ENCODE results near the gene CNTNAP1.
A peak's percentile ranks its signal among the peaks of the same experiment; 100 is the strongest.

CNTNAP1 gene

DNA sequence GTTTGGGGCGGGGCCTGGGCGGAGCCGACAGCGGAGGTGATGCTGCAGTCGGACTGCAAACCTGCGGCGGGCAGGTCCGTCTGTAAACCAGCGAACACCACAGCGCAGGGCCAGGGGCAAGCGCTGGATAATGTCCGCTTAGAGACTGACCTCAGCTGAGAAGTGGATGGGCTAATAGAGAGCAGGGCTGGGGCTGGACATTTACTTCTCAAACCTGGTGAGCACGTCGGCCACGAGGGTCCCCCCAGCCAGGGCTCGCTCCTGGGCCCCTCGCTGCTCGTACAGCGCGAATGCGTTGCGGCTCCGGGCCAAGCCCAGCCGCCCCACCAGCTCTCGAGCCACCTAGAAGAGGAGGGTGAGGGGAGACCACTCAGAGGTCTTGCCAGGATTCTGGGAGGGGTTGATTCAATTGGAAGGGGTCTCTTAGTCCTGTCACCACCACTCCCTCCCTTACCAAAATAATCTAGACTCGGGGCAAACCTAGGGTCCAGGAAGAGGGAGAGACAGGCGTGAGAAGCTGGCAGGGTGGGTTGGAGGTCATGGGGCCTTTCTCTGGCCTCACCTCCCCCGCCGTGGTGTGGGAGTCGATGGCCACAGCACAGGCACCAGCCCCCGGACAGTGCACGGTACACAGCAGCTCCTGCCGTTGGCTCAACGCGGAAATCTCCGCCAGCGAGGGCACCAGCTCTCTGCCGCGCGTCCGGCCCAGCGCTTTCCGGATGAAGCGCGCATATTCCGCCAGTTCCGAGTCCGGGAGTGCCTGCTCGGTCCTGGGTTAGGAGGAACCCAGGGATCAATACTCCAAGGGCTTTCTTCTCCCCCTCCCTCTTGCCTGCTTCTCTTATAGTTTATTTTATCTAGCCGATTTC, 11.3 kb upstream of the CNTNAP1 start:
- no peak for DNase-seq (ENCODE audit: low spot score)
- FAIRE-seq: no peak

DNA sequence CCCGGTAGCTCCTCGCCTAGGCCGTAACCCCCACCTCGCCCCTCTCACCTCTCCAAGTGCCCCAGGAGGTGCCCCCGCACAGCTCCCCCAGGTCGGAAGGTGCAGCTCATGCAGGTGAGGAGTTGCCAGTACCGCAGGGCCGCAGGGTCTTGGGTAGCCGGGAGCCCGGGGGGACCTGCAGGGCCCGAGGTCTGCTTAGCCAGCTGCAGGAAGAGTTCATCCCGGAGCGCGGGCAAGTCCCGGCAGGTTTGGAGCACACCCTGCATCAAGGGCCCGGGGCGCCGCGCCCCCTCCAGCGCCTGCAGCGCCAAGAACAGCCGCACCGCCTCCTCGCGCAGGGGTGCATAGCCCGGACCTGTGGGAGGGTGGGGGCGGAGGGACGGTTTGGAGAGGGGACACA, 10.3 kb upstream of the CNTNAP1 start:
- FAIRE-seq (no peak), DNase-seq (ENCODE audit: low spot score) (no peak)

DNA sequence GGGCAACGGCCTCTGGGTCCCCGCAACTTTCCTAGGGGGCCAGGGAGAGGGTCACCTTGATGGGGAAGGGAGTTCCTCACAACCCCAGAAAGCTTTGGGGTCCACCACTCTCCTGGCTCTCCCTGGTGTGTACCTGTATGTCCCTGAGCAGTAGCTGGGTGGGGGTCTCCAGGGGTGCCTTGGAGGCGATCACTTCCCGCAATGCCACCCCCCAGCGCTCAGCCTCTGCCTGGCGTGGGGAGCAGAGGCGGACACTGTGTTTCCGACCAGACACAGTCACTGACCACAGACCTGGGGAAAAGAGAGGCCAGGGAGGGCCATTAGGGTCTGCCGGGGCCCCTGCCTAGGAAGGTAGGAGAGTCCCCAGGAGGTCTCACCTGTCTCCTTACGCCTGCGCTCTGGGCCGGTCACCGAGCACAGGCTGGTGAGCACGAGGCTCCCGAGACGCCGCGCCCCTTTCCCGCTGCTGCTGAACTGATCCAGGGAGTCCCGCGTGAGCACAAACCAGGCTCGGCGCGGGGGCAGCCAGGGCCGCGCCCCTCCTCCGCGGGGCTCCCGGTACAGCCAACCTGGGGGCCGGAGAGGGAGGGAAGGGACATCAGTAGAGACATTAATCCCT, 9.0 kb upstream of the CNTNAP1 start:
- FAIRE-seq (no peak), DNase-seq (ENCODE audit: low spot score) (no peak)

DNA sequence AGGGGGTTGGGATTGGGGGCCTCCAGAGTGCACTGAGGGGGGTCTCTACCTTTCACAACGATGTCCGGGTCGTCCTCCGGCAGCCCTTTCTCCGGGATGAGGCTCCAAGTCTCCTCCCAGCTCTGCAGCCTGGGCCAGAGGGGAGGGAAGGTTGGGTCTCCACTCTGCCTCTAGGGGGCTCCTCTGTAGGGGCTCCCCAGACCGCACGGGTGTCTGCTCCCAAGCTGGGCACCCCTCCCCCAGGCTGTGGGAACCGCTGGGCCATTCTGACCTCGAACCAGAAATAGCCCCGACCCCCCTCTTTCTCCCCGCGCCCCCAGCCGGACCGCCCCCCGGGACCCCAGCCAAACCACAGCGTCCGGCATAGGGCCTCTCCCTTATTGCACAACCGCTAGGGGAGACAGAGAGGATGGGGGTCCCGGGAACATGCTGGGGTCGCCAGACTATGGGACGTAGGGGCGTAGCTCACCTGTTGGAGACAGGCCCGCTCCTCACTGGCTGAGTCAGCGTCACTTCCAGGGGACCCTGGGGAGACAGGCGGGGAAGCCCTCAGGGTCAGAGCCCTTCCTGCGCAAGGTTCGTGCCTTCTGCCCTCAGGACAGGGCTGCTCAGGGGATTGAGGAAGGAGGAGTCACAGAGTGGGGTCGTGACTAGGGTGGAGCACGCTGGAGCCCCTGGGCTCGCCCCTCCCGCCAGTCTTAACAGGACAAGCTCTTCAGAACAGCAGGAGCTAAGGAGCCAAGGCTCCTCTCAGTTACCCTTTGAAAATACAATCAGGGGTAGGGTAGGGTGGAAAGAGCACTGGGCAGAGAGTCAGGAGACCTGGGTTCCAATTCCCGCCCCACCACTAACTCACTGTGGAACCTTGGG, 8.2 kb upstream of the CNTNAP1 start:
- FAIRE-seq (peak; percentile 56), DNase-seq (ENCODE audit: low spot score) (peak; percentile 78)

DNA sequence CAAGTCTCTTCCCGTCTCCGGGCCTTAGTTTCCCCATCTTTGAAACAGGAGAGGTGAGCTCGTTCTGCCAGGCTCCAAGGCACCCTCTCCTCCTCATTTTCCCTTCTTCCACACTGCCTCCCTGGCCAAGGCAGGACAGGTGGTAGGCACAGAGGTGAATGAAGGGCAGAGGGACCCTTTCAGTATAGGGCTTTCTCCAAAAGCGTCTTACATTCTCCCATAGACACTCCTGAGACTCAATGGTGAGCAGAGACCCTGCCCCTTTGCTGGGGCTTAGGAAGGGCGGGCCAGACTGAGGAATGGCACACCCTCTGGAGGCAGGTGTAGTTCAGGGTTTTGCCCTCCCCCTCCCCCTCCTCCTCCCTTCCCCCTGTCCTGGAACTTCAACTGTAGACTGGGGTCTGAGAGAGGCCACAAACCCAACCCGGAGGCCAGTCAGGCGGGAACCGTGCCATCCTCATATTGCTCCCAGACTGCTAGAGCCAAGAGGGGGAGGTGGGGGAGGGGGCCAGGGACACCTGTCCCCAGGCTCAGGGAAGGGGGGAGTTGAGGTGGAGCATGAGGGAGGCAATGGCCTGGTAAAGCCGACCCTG, 7.5 kb upstream of the CNTNAP1 start:
- peak; percentile 25 for DNase-seq (ENCODE audit: low spot score)
- peak; percentile 67 for FAIRE-seq

DNA sequence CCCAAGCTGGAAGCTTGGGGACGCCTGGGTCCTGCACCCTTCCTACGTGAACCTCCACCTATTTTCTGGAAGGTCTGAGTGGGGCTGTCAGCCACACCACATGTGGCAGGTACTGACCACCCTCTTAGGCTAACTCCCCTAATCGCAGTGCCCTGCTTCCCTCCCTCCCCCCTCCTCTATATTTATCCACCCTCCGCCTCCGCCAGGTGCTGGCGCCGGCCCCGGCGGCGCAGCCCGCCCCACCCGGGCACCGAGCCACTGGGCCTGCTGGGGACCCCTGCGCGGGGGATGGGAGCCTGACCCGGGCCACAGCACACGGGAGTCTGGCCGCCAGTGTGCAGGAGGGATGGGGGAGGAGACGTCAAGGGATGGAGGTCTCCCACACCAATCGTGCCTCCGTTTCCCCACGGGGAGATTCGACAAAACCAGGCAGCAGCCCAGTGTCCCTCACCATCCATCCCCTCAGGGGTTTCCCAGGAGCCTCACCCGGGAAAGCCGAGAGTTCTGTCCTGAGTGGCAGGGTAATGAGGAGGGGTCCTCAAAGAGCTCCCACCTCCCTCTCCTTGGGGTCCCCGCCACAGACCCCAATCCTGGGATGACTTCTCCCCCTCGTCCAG, 6.9 kb upstream of the CNTNAP1 start:
- no peak for FAIRE-seq

DNA sequence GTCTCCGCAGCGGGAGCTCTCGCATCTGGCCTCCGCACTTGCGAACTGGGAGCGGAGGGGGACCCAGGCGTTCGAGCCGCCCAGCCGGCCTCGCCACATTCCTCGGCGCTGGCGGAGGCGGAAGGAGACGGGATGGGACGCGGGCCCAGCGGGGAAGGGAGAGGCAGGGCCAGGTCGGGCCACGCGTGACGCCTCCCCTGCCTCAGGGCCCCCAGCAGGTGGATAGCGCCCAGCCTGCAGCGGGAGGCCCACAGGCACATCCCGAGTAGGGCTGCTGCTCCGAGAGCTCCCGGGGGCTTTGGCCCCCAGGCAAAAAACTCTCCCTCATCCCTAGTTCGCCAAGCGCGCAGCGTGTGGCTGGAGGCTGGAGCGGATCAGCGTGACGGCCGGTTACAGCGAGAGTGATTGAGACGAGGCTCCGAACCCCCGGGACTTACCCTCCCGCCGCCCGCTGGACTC, 6.3 kb upstream of the CNTNAP1 start:
- DNase-seq (ENCODE audit: low spot score) (peak; percentile 50), FAIRE-seq (no peak)

More for the DNA sequence above, 6.9 kb upstream of the CNTNAP1 start:
- peak; percentile 31 for DNase-seq (ENCODE audit: low spot score)

DNA sequence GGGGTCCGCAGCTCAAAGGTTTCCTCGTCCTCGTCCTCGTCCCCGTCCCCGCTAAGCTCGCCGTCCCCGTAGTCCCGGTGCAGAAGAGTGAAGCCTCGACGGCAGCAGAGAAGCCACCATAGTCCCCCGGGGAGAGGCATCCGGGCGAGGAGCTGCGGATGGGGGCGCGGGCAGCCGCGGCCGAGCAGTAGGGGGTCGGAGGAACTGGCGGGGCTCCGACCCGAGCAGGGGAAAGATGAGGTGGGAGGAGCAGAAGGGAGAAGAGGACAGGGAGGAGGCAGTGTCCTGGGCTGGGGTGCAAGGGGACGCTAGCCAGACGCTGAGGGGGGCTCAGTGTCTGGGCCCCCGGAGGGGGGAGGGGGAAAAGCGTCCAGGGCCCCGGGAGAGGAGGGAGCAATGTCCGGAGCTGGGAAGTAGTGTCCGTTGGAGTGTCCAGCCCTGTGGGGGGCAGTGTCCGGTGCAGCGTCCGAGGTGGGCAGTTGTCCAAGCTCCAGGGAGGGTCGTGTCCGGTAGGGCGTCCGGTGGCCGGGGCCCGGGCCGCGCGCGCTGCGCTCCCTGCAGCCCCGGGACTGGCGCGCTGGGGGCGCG, 5.8 kb upstream of the CNTNAP1 start, which contains the start of gene PLEKHH3:
PLEKHH3 (minus strand) TSS at position 571 of the 588 bp plus-strand sequence; CDS start at position 140, 431 bp downstream.
- FAIRE-seq: no peak
- no peak for DNase-seq (ENCODE audit: low spot score)

DNA sequence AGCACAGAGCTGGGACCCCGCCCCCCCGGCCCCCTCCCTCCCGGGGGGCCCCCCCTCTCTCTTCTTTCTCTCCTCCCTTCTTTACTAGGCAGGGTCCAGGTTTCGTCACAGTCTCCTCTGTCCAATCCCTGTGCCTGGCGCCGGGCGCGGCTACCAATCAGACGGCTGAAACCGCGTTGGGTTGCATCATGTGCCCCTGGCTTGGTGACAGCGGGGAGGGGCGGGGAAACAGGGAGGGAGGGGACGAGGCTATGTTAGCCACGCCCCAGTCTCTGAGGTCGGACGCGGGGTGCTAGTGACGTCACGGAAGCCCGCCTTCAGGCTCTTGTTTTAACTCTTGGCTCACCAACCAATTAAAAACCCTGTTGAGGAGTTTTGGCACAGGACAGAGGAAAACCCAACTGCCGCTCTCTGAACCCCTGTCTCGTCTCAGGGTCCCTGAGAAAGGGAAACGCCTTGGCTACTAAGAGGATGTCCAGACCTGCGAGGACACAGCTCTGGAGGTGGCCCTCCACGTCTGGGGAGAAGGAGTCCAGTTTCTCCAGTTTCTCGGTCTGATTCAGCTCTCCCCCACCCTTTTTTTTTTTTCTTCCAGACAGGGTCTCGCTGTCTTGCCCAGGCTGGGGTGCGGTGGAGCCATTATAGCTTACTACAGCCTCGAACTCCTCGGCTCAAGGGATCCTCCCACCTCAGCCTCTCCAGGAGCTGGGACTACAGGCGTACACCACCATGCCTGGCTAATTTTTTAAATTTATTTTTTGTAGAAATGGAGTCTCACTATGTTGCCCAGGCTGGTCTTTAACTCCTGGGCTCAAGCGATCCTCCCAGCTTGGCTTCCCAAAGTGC, 5.1 kb upstream of the CNTNAP1 start:
- FAIRE-seq (peak; percentile 93), DNase-seq (ENCODE audit: low spot score) (peak; percentile 99)

DNA sequence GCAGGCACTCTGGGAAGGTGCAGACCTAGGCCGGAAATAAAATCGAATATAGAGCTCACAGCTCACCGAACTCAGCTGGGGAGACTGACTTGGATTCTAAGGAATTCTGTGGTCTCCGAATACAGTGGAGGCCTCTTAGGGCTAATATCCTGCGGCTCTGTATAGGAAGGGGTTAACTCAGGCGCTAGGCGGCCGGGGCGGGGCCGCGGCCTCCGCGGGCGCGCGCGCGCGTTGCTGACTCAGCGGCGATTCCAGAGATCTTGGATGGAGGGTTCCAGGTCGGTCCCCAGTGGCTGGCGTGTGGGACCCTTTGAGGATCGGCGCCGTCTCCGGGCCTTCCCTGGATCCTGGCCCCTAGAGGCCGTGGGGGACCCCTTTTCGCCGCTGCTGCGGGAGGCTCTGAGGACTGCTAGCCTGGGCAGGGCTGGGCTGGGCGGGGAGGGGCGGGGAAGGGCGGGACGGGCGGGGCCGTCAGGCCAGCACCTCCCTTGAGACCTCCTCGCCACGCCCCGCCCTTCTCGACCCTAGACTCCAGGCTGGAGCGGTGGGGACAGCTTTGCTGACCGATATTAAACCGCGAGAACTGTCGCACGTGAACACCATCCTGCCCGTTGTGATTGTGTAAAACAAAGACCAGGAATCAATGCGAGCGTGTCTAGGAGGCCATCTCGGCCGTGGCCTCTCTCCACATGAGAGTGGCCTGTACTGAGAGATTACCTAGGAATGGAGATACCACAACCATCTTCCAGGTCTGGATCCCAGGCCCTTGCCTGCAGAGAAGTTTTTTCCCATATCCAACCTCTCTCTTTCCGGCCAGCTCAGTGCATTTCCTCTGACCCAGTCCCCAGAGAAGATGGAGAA, 4.2 kb upstream of the CNTNAP1 start:
- no peak for FAIRE-seq

DNA sequence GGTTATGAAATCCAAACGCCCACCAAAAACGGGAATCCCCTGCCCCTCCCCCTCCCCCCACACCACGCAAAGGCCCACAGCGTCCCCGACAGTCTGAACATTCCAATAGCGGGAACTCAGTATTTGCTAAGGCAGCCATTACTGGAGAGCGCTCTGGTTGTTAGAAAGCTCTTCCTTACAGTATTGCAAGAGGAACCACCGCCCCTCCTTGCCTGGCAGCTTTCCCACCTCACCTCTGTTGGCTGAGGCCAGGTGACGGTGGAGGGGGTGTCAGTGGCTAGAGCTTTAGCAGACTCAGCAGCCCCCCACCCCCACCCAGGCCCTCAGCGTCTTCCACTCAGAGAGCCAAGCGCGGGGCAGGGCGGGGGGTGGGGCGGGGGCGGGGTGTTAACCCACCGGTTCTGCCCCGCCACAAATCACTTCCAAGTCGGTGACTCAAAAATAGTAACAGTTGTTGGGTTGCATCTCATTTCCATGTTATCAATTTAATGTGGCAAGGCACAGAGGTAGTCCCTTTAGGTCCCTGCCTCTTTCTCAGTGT, 3.3 kb upstream of the CNTNAP1 start:
- peak; percentile 28 for DNase-seq (ENCODE audit: low spot score)
- no peak for FAIRE-seq

More for the DNA sequence above, 4.2 kb upstream of the CNTNAP1 start:
- peak; percentile 90 for DNase-seq (ENCODE audit: low spot score)

DNA sequence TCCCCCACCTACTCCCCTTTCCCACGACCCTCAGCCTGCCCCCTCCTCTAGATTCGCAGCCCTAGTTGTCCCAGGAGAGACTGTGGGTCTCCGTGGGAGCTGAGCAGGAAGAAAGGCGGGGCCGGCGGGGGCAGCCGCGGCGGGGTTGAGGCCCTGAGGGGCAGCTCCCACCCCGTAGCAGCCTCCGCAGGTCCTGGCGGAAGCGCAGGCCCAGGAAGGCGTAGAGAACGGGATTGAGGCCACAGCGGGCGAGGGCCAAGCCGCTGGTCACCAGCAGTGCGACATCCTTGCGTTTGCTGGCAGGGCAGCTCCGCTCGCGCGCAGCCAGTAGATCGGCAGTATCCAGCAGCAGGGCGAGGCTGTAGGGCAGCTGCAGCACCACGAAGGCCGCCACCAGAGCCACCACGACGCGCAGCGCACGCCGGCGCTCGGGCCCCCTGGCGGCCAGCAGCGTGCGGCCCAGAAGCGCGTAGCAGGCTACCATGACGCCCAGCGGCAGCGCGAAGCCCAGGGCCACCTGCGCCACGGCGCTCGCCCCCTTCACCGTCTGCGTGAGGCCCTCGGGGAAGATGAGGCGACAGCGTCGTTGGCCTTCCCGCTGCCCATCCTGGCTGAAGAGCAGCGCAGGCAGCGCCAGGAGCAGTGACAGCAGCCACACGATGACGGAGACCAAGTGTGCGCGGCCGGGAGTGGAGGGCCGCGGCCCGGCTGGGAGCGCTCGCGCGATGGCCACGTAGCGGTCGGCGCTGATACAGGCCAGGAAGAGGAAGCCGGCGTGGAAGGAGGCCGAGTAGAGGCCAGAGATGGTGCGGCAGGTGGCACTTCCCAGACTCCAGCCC, 2.6 kb upstream of the CNTNAP1 start:
- peak; percentile 69 for FAIRE-seq
- no peak for DNase-seq (ENCODE audit: low spot score)

DNA sequence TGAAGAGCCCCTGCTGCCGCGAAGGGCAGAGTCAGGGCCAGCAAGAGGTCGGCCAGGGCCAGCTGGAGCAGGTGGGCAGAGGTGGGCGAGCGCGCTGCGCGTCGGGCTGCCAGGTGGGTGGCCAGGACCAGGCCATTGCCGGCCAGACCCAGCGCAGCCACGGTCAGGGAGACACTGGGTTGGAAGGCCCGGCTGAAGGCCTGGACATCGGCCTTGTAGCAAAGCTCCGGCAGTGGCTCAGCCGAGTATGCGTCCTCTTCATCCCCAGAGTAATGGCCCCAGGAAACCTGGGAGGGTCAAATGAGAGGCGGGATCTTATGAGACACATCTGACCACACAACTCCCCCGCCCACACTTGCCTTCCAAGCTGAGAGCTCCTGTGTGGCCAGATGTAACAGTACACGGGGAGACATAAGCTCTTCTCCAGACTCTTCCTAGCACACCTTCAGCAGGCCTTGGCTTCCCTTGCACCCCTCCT, 2.0 kb upstream of the CNTNAP1 start:
- FAIRE-seq: no peak
- DNase-seq (ENCODE audit: low spot score): no peak

DNA sequence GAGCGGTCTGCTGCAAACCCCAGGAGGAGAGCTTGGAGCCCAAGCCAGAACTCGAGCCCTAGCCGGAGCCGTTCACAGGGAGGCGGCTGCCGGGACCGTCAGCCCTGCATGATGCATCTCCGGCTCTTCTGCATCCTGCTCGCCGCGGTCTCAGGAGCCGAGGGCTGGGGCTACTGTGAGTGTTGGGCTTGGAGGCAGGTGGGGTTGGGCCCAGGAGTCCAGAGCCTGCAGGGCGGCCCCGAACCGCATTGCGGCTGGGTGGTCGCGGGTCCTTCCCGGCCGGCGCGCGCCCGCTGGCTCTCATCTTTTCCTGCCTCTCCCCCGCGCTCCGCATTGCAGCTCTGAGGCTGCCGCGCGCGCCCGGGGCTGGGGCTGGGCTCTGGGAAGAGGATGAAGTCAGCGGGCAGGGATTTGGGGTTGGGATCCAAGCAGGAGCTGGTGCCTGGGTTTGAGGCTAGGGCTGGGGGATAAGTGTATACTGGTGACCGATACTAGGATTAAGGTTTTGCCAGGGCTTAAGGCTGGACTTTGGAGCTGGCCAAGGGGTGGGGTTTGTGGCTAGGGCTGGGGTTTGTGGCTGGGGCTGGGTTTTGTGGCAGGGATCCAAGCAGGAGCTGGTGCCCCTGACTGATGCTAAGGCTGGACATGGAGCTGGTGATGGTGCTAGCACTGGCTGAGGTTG, 532 bp downstream of the CNTNAP1 start:
- FAIRE-seq (no peak), DNase-seq (ENCODE audit: low spot score) (peak; percentile 72)

DNA sequence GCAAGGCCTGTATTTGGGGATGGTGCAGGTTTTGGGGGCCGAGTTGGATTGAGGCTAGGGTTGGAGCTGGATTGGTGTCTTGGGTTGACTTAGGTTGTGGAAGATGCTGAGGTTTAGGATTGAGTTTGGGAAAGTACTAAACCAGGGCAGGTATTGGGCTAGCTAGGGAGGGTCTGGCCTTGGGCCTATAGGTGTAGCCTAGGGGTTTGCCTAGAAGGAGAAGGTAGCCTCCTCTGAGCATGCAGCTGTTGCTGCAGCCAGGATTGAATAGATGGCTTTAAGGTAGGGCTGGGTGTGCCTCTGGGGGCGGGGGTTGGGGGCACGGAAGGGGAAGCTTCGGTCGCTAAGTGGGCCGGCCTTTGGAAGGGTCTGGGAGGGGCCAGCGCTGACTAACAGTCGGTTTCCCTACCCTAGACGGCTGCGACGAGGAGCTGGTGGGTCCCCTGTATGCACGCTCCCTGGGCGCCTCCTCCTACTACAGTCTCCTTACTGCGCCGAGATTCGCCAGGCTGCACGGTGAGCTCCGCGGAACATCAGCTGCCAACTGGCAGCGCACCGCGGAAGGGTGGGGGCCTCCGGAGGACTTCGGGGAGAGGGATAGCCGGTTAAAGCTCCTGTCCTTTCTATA, 1.2 kb downstream of the CNTNAP1 start:
- DNase-seq (ENCODE audit: low spot score) (no peak), FAIRE-seq (no peak)

DNA sequence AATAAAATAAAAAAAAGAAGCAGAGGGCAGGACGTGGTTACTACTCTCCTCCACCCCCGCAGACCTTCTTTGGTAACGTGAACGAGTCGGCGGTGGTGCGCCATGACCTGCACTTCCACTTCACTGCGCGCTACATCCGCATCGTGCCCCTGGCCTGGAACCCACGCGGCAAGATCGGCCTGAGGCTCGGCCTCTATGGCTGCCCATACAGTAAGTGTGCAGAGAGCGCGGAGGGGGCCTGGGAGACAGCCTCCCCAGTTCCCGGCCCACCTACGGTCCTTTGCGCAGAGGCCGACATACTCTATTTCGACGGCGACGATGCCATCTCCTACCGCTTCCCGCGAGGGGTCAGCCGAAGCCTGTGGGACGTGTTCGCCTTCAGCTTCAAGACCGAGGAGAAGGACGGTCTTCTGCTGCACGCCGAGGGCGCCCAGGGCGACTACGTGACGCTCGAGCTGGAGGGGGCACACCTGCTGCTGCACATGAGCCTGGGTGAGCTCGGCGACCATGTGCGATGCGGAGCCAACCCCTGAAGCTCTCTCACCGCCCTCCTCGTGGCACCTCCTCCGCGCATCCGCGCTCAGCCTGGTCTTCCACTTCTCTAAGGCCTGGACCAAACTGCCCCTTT, 2.7 kb downstream of the CNTNAP1 start:
- DNase-seq (ENCODE audit: low spot score) (no peak), FAIRE-seq (no peak)
